ENCODE measurements around the gene TBC1D5.

The TBC1D5 gene

GRCh38 chr3:17179381-17180205 is 562.8 kb downstream of the TBC1D5 start:
- DNase-seq = peak in 24 of 56 donors; percentile 11 to 73 (median 35)

- peak in 1 of 56 donors; percentile 10 for DNase-seq
These were observed 565.7 kb downstream of the TBC1D5 start for GRCh38 chr3:17176757-17177156.

- DNase-seq = no peak
These were observed 567.1 kb downstream of the TBC1D5 start for GRCh38 chr3:17175187-17175807.

GRCh38 chr3:17166369-17166768 is 576.1 kb downstream of the TBC1D5 start:
- DNase-seq = no peak

GRCh38 chr3:17162116-17162515 is 580.3 kb downstream of the TBC1D5 start:
- no peak for DNase-seq

- DNase-seq = no peak
These were observed 581.8 kb downstream of the TBC1D5 start for GRCh38 chr3:17160597-17160996.

- peak in 1 of 56 donors; percentile 17 for DNase-seq
These were observed 583.3 kb downstream of the TBC1D5 start for GRCh38 chr3:17158941-17159682.

GRCh38 chr3:17157713-17158112 is 584.7 kb downstream of the TBC1D5 start:
- no peak for DNase-seq

GRCh38 chr3:17156864-17157263 is 585.6 kb downstream of the TBC1D5 start:
- DNase-seq = no peak

- no peak for DNase-seq
These were observed 586.5 kb downstream of the TBC1D5 start for GRCh38 chr3:17155951-17156350.

- DNase-seq = no peak
These were observed 587.5 kb downstream of the TBC1D5 start for GRCh38 chr3:17154941-17155340.

GRCh38 chr3:17154221-17154620 is 588.2 kb downstream of the TBC1D5 start:
- no peak for DNase-seq

GRCh38 chr3:17153209-17153608 is 589.2 kb downstream of the TBC1D5 start:
- no peak for DNase-seq

GRCh38 chr3:17151598-17152373 is 590.6 kb downstream of the TBC1D5 start:
- DNase-seq = peak in 14 of 56 donors; percentile 7 to 59 (median 33)

- DNase-seq = no peak
These were observed 593.4 kb downstream of the TBC1D5 start for GRCh38 chr3:17149076-17149475.

- no peak for DNase-seq
These were observed 597.8 kb downstream of the TBC1D5 start for GRCh38 chr3:17144665-17144993.

GRCh38 chr3:17143893-17144664 is 598.4 kb downstream of the TBC1D5 start:
- no peak for DNase-seq

GRCh38 chr3:17142516-17142915 is 599.9 kb downstream of the TBC1D5 start:
- no peak for DNase-seq

- DNase-seq = no peak
These were observed 600.7 kb downstream of the TBC1D5 start for GRCh38 chr3:17141699-17142098.

- no peak for DNase-seq
These were observed 601.5 kb downstream of the TBC1D5 start for GRCh38 chr3:17140670-17141505.
